Left kidney (tissue), 2 donors: ENCODE measurements around the gene RFXAP. TPM values are rescaled to one million over a fixed set of nuclear protein-coding genes. Genes with fewer than 3 reads are reported as not detected.

ENCODE experiments used
- DNase-seq: peaks from one replicate; pipeline ENCODE4 v3.0.0-alpha.2; 2013
- polyA plus RNA-seq: library from polyadenylated mRNA; unstranded; fragments of 120-200 nt; gene quantifications from one replicate; pipeline ENCODE4 v1.2.1, GENCODE V29; 2013; ENCODE audit not compliant: insufficient read length

The RFXAP gene
- polyA plus RNA-seq, 1 donor, result 18.5 TPM

DNA sequence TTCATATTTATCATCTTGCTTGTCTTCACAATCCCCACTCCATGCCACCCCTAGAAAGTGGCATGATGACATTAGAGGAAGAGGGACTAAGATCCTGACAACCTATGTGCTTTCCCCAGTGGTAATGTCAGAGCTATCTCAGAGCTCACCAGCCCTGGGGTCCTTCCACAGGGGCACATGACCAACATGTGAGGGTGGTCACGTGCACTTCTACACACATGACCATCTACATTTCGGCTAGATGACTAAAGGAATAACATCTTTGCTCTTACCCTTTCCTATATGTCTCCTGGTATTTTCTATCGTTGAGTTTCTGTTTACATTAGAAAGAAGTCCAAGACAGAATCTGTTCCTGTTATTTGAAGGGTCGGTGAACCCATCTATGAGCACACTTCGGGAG lies 46.2 kb downstream of the RFXAP start:
- no peak for DNase-seq

DNA sequence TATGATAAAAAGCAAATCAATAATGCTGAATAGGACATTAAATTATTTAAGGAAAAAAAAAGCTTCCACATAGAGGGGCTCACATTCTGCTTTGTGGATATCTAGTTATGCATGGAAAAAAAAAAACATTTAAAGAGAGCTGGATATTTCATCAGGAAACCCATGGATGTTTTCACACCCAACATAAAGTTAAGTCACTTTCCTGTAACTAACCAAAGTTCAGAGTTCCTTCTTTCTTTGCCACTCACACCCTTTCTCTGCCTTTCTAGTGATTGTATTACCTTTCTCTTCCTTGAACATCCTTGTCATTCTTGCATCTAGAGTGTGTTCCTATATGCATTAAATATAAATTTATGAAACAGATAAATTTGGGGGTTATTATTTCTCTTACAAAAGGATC lies 47.2 kb downstream of the RFXAP start:
- DNase-seq, result no peak

DNA sequence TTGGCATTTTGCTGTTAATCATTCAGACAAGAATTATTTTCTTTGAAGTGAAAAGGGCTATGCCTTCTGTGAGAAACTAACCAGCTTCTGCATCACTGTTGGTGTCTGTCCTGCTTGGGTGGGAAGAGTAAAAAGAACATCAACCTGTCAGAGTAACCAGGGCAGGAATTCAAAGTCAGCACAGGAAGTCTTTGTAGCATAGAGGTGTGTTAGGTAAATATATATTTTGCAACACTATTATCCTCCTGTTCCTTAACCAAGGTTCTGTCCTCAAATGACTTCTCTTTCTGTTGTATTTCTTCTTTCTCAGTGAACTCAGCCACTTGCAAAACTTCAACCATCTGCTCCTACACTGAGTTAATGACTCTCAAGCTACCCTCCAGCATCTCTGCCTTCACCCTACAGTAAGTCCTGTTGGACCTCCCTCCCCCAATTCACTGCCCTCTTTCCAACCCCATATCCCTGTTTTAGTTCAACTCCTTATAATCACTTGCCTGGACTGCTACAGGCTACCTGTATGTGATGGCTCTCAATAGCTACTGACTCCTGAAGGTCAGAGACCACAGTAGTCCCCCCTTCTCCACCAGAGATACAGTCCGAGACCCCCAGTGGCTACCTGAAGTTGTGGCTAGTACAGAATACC lies 51.1 kb downstream of the RFXAP start:
- no peak for DNase-seq

DNA sequence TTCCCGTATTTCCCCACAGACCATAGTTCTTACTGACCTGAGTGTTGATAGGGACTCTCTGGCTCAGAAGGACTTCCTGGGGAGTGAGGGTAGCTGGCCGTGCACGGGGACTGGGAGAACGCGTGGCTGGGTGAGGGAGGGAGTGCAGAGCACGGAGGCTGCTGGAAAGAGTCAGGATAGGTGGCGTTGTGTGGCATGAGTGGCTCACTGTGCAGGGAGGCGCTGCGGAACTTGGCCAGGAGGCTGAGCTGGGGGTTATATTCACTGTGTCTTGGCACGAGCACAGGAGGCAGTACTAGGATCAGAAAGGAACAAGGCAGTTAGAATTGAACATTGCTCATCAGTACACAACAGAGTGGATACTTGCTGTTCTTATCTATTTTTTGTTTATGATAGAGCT lies 53.6 kb downstream of the RFXAP start:
- no peak for DNase-seq

DNA sequence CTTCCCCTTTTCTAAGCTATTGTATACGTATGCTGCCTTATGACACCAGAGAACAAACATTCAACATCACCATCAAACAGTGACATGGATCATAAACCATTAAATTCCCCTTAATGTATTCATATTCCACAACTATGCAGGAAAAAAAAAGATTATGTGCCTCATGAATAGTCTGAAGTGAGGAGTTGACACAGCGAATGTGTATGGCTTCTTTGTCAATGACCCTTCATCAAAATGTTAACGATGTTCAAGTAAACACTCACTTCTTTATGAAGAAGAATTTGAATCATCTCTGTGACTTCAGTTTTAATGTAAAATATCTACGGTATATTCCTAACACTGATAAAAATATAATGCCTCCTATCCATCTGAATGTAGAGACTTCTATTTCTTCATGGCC lies 56.4 kb downstream of the RFXAP start:
- DNase-seq, result no peak

DNA sequence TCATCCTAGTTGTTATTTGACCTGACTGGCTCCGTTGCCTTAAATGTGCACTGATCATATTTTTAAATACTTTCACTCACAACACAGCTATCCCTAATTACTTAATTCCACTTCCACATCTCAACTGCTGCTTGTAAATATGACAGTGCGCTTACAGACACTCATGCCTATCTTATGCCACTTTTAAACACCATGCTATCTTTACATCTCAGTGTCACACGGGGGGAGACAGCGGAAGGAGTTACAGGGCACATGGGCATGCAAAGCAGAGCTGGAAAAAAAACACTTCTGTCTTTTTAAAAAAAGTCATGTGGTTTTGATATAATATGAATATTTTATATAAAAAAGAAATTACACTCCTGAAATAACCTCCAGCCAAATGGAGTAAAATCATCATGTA lies 56.9 kb downstream of the RFXAP start:
- DNase-seq, result no peak

Other genes with a start within 250 kb of the RFXAP start
- gene SERTM1, start 145.2 kb upstream of the RFXAP start, polyA plus RNA-seq, result 0.62 TPM
- gene SMAD9, start 101.0 kb downstream of the RFXAP start, polyA plus RNA-seq, result 37.0 TPM
- gene ALG5, start 180.1 kb downstream of the RFXAP start, polyA plus RNA-seq, result 58.8 TPM
- 88.0 TPM for gene EXOSC8, start 181.6 kb downstream of the RFXAP start, polyA plus RNA-seq
- gene SUPT20H, start 240.5 kb downstream of the RFXAP start, polyA plus RNA-seq, result 126 TPM